Measurements from ENCODE around the gene TECR. TPM values are rescaled to one million over a fixed set of nuclear protein-coding genes. Genes with fewer than 3 reads are reported as not detected.

The TECR gene, protein sequence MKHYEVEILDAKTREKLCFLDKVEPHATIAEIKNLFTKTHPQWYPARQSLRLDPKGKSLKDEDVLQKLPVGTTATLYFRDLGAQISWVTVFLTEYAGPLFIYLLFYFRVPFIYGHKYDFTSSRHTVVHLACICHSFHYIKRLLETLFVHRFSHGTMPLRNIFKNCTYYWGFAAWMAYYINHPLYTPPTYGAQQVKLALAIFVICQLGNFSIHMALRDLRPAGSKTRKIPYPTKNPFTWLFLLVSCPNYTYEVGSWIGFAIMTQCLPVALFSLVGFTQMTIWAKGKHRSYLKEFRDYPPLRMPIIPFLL
- total RNA-seq (2014; rRNA removed; shearing (Covaris generic)) = 38.8 and 40.1 TPM in 2 replicates
- polyA plus RNA-seq (2016; fragmentation: Nextera tagmentation; extraction: Ambion mirVana) = 129 and 132 TPM in 2 replicates

DNA sequence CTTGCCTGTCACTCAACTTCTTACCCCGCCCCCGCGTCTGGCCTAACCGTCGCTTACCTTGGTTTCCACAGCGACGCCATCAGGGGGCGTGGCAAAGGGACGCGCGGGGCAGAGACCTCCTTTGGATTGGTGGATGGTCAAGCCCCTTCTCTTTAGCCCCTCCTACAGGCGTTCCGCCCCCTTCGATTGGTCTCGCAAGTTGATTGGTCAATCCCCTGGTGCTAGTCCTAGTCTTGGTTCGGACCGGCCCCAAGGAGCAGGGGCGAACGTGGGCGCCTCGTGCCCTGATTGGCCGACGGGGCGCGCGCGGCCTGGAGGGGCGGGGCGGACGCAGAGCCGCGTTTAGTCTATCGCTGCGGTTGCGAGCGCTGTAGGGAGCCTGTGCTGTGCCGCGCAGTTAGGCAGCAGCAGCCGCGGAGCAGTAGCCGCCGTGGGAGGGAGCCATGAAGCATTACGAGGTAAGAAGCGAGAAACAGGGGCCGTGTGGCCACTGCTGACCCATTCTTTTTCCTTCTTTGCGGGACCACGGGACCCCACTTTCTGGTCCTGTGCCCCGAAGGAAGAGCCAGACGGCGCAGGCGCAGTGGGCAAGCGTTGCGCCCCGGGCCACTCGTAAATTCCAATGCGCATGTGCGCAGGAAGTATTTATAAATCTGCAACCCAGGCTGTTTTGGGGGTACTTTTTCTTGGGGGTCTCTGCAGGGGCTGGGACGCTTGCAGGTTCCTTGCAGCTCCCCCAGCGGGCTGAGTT, at the start of gene TECR:
Gene TECR, plus strand, starts transcription at position 341 of the 751 bp plus-strand sequence. Its CDS starts 103 bp downstream, at position 444.
- no peaks in the 10 kb centered on the region for H3K36me3 ChIP-seq (ENCODE audit: low read depth)
- H3K27me3 ChIP-seq (replicated peaks; ENCODE audit: insufficient read depth) = no peaks in the 10 kb centered on the region
- peak within 1 kb of the TSS; percentile 99 for H3K4me2 ChIP-seq (ENCODE audit: unreplicated experiment)
- H2AFZ ChIP-seq = peak within 1 kb of the TSS; percentile 97
- WGBS, 2 experiments (ENCODE audit: low coverage in 1 of 2, low lambda C conversion rate in 2 of 2, missing lambda C conversion rate in 2 of 2) = 0 to 1% methylated on average over 56 to 57 of the region's 59 CpGs
- H4K20me1 ChIP-seq (ENCODE audit: insufficient read depth) = no peaks in the 10 kb centered on the region
- no peak for TF ChIP-seq EZH2phosphoT487 (IDR thresholded peaks at IDR 0.05; ENCODE audit: insufficient read depth, low read depth)
- no peak for TF ChIP-seq EZH2 (IDR thresholded peaks at IDR 0.05; ENCODE audit: insufficient read depth, poor library complexity, severe bottlenecking)
- H3K27ac ChIP-seq = peak within 1 kb of the TSS; percentile 70
- no peaks in the 10 kb centered on the region for H3K9me3 ChIP-seq (ENCODE audit: low read depth)
- DNase-seq = peak; percentile 100
- peaks cover 15% of the 10 kb centered on the region for H3F3A ChIP-seq (ENCODE audit: insufficient read depth)
- peaks cover 18% of the 10 kb centered on the region for H3K4me1 ChIP-seq (ENCODE audit: insufficient read depth)
- H3K4me3 ChIP-seq = peak within 1 kb of the TSS; percentile 98
- peak within 1 kb of the TSS; percentile 83 for H3K9ac ChIP-seq
- H3K79me2 ChIP-seq (ENCODE audit: insufficient read depth) = peaks cover 38% of the 10 kb centered on the region
- in situ Hi-C loops (cut with MboI) = no loop called here
- no peaks in the 10 kb centered on the region for H3K9me2 ChIP-seq (ENCODE audit: insufficient read depth)

DNA sequence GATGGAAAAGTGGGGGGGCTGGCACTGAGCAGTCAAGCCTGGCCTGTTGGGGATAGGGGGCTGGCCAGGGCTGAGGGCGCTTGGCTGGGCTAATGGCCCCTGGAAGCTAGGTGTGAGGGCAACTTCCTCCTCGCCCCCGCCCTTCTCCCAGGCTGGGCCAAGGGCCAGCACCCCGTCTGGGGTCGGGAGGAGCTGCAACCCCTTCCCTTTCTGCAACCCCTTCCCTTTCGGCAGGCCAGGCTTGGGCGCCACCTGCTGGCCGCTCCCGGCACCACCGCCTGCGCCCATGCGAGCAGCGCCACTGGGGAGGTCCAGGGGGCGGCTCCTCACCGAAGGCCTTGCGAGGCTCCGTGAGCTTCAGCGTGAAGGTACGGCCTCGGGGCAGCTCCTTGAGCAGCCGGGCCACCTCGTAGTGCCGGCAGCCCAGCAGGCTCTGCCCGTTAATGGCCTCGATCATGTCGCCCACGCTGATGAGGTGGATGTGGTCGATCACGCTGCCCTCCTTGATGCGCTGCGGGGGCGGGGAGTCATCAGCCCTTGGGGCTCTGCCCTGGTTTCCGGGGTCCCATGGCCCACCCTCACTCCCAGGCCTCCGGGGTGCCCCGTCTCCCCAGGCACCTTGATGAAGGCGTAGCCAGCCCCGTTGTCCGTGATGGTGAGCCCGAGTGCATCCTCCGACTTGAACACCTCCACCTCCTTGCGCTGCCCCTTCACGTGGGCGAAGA, 49.3 kb upstream of the TECR start:
- H3K4me3 ChIP-seq = no peak overlapping the region
- no peaks in the 10 kb centered on the region for H4K20me1 ChIP-seq (ENCODE audit: insufficient read depth)
- peaks cover 8% of the 10 kb centered on the region; the same call in 1 of the 2 replicates for H3K79me2 ChIP-seq (ENCODE audit: insufficient read depth)
- WGBS, 2 experiments (ENCODE audit: low coverage in 1 of 2, low lambda C conversion rate in 2 of 2, missing lambda C conversion rate in 2 of 2) = 69% methylated on average over 38 to 43 of the region's 43 CpGs
- H3K9ac ChIP-seq = no peak overlapping the region
- H3K4me1 ChIP-seq (ENCODE audit: insufficient read depth) = peaks cover 11% of the 10 kb centered on the region
- no peak overlapping the region for H2AFZ ChIP-seq
- in situ Hi-C loops (cut with MboI) = no loop called here
- DNase-seq = no peak
- H3K4me2 ChIP-seq (ENCODE audit: unreplicated experiment) = no peak overlapping the region
- no peak for TF ChIP-seq EZH2phosphoT487 (IDR thresholded peaks at IDR 0.05; ENCODE audit: insufficient read depth, low read depth)
- TF ChIP-seq EZH2 (IDR thresholded peaks at IDR 0.05; ENCODE audit: insufficient read depth, poor library complexity, severe bottlenecking) = no peak
- no peaks in the 10 kb centered on the region for H3K9me2 ChIP-seq (ENCODE audit: insufficient read depth)
- peaks cover 6% of the 10 kb centered on the region; the same call in 1 of the 2 replicates for H3F3A ChIP-seq (ENCODE audit: insufficient read depth)
- no peaks in the 10 kb centered on the region for H3K27me3 ChIP-seq (replicated peaks; ENCODE audit: insufficient read depth)
- no peaks in the 10 kb centered on the region for H3K9me3 ChIP-seq (ENCODE audit: low read depth)
- H3K36me3 ChIP-seq (ENCODE audit: low read depth) = peaks cover 14% of the 10 kb centered on the region; the same call in 1 of the 2 replicates
- no peak overlapping the region for H3K27ac ChIP-seq

DNA sequence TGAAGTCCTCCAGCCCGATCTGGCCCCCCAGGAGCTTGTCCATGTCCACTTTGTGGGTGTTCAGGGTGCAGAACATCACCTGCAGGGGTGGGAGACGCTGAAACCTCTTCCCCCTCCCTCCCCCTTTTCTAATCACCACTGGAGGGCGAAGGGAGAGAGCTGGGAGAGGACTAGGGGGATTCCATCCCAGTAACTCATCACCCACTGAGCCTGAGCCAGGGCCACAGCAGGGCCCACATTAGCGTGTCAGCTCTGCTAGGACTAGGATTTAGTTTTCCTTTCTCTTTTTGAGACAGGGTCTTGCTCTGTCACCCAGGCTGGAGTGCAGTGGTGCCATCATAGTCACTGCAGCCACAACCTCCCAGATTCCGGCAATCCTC, 48.7 kb upstream of the TECR start:
- H3F3A ChIP-seq (ENCODE audit: insufficient read depth) = peaks cover 6% of the 10 kb centered on the region; the same call in 1 of the 2 replicates
- WGBS, 2 experiments (ENCODE audit: low coverage in 1 of 2, low lambda C conversion rate in 2 of 2, missing lambda C conversion rate in 2 of 2) = 84 to 88% methylated on average over 5 of the region's 5 CpGs
- peak; percentile 33 for DNase-seq
- H3K79me2 ChIP-seq (ENCODE audit: insufficient read depth) = peaks cover 11% of the 10 kb centered on the region
- no peak overlapping the region for H3K27ac ChIP-seq
- H3K36me3 ChIP-seq (ENCODE audit: low read depth) = peaks cover 14% of the 10 kb centered on the region; the same call in 1 of the 2 replicates
- H2AFZ ChIP-seq = no peak overlapping the region
- no peaks in the 10 kb centered on the region for H3K27me3 ChIP-seq (replicated peaks; ENCODE audit: insufficient read depth)
- H3K4me1 ChIP-seq (ENCODE audit: insufficient read depth) = peaks cover 6% of the 10 kb centered on the region
- H3K9me3 ChIP-seq (ENCODE audit: low read depth) = no peaks in the 10 kb centered on the region
- H3K4me3 ChIP-seq = no peak overlapping the region
- no peak overlapping the region for H3K9ac ChIP-seq
- no peaks in the 10 kb centered on the region for H4K20me1 ChIP-seq (ENCODE audit: insufficient read depth)
- no peaks in the 10 kb centered on the region for H3K9me2 ChIP-seq (ENCODE audit: insufficient read depth)
- no peak overlapping the region for H3K4me2 ChIP-seq (ENCODE audit: unreplicated experiment)
- in situ Hi-C loops (cut with MboI) = no loop called here
- TF ChIP-seq EZH2 (IDR thresholded peaks at IDR 0.05; ENCODE audit: insufficient read depth, poor library complexity, severe bottlenecking) (no peak), EZH2phosphoT487 (IDR thresholded peaks at IDR 0.05; ENCODE audit: insufficient read depth, low read depth) (no peak)

All from GM23248 (cell line).